GM12891 (cell line): ENCODE measurements around the gene PRR15L.

ENCODE experiments used
- POLR2AphosphoS5 ChIP-seq: IDR thresholded peaks from 2 replicates; pipeline ENCODE4 v1.6.1; 2011; ENCODE audit warnings: low read depth, low read length, control low read depth
- SPI1 ChIP-seq: IDR thresholded peaks from 2 replicates; pipeline ENCODE4 v1.6.1; 2011; ENCODE audit warnings: low read depth, low read length, control low read depth

DNA sequence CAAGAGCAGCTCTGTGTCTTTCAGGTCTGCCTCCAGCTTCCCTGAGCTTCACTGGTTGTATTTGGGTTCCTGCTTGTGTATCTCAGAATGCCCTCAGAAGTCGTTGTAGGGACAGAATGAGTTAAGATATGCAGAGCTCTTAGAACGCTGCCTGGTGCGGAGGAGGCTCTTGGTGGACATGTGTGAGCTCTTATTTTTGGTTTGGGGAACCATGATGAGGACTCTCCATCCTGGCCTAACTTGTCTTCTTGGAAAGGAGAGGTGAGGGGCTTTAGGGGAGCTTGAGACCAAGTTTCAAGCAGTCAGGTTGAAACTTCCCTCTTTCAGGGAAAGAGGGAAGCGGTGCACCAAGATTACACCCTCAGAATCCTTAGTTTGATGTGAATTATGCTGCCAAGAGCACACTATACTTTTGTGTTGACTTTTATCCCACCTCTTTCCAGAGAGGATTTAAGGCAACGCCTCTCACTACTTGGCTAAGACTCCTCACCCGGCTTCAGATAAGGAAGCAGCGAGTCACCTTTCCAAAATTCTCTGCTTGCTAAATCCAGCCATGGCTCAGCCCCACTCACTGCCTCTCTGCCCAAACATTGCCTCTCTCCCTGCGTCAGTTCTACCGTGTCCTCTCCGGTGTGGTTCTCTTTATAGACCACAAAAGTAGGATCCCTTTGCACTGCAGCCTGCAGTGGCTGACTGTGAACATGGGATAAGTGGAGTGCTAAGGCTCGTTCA is 26.0 kb upstream of the PRR15L start:
- no peak for TF ChIP-seq POLR2AphosphoS5
- no peak for TF ChIP-seq SPI1
